A549 (cell line): ENCODE results near the gene POLR3C.

ENCODE experiments used
- CBX2 ChIP-seq: fragments of 200-600 bp; sonication (generic); IDR thresholded peaks from 2 replicates; pipeline ENCODE4 v1.6.1; 2016; ENCODE audit warnings: low read depth, mild to moderate bottlenecking, borderline replicate concordance
- CTCF ChIP-seq: fragments of >200 bp; sonication (Bioruptor Twin); formaldehyde crosslinking; IDR thresholded peaks from 3 replicates; pipeline ENCODE4 v1.5.1; 2016
- E2F6 ChIP-seq: IDR thresholded peaks from 2 replicates; pipeline ENCODE4 v1.6.1; 2012; ENCODE audit warnings: low read depth, borderline replicate concordance
- EP300 ChIP-seq, 2 experiments: fragments of >200 bp; sonication (Bioruptor Twin); formaldehyde crosslinking; IDR thresholded peaks; 2 replicates in 1 of 2; 3 replicates in 1 of 2; pipeline ENCODE4 v1.6.1; 2016 to 2017
- HMGXB4 ChIP-seq: fragments of 250-450 bp; sonication (Bioruptor Pico); IDR thresholded peaks from 2 replicates; pipeline ENCODE4 v1.5.0; 2021; ENCODE audit warnings: mild to moderate bottlenecking, moderate library complexity, borderline replicate concordance
- MYC ChIP-seq: IDR thresholded peaks from 2 replicates; pipeline ENCODE4 v1.6.1; 2012; ENCODE audit warnings: mild to moderate bottlenecking, inconsistent platforms, low read length, improper control_type of control experiment, borderline replicate concordance
- POLR2A ChIP-seq: IDR thresholded peaks from 2 replicates; pipeline ENCODE4 v1.6.1; 2012; ENCODE audit warnings: mild to moderate bottlenecking, low read length
- USF2 ChIP-seq: fragments of 450-650 bp; IDR thresholded peaks from 2 replicates; pipeline ENCODE4 v1.6.1; 2014; ENCODE audit warnings: antibody characterized with exemption

- TF ChIP-seq CTCF (no peak), CBX2 (no peak), MYC (no peak), EP300 (IDR thresholded peaks at IDR 0.05) (no peak), E2F6 (no peak), USF2 (no peak), POLR2A (no peak), HMGXB4 (CRISPR knock-in tag) (no peak)
Observed at GRCh38 chr1:145796753-145797152, 27.2 kb upstream of the POLR3C start.
